HL-60 (cell line): ENCODE results near the gene TMOD2.

Experiments
- GABPA ChIP-seq: IDR thresholded peaks from 2 replicates; pipeline ENCODE4 v1.6.1; 2012; ENCODE audit warnings: low read depth
- POLR2AphosphoS5 ChIP-seq: IDR thresholded peaks from 2 replicates; pipeline ENCODE4 v1.6.1; 2012; ENCODE audit warnings: low read depth
- TF ChIP-seq, protein P1 (sequence below): IDR thresholded peaks from one replicate; pipeline ENCODE4 v1.5.1; 2011; ENCODE audit warnings: low read length, control low read depth, inconsistent platforms; ENCODE audit not compliant: insufficient read depth

DNA sequence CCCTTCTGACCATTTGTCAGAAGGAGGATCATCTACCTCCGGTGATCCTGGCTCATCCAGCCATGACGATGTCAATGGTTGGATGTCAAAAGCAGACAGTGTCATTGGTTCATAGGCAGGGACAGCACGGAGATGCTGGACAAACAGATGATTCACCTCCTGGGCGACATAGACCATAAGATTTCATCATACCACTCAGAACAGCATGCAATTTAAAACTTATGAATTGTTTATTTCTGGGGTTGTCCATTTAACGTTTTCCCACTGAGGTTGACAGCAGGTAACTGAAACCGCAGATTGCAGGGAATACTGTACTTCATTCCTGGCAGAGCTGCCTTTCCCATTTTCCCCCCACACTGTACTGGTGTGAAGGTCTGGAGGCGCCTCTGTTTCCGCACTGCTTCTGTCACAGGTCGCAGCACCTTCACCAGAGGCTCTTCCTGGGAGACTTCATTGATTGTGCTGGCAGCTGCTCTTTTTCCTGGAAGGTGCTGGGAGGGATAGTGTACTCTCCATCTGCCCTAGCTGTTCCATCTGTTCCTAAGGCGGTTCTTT is 45.5 kb downstream of the TMOD2 start:
- TF ChIP-seq, protein P1, sequence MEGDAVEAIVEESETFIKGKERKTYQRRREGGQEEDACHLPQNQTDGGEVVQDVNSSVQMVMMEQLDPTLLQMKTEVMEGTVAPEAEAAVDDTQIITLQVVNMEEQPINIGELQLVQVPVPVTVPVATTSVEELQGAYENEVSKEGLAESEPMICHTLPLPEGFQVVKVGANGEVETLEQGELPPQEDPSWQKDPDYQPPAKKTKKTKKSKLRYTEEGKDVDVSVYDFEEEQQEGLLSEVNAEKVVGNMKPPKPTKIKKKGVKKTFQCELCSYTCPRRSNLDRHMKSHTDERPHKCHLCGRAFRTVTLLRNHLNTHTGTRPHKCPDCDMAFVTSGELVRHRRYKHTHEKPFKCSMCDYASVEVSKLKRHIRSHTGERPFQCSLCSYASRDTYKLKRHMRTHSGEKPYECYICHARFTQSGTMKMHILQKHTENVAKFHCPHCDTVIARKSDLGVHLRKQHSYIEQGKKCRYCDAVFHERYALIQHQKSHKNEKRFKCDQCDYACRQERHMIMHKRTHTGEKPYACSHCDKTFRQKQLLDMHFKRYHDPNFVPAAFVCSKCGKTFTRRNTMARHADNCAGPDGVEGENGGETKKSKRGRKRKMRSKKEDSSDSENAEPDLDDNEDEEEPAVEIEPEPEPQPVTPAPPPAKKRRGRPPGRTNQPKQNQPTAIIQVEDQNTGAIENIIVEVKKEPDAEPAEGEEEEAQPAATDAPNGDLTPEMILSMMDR, result no peak
- TF ChIP-seq POLR2AphosphoS5 (no peak), GABPA (no peak)
